Sciatic nerve (tissue), 2 donors: ENCODE measurements around the gene MTUS2. TPM values are rescaled to one million over a fixed set of nuclear protein-coding genes. Genes with fewer than 3 reads are reported as not detected.

Experiments
- ATAC-seq: fragments of 200-7000 bp; cut with Tn5 transposase; one replicate; pipeline ENCODE4 v1.9.1; 2020; ENCODE audit warnings: mild to moderate bottlenecking, moderate library complexity
- DNase-seq: peaks from one replicate; pipeline ENCODE4 v3.0.0-alpha.2; 2020; ENCODE audit warnings: low spot score
- intact Hi-C: fragments of 100-400 bp; cut with DNase I; formaldehyde crosslinking; loops from one replicate; pipeline ENCODE4 v1.14.2; 2022
- total RNA-seq: library from RNA; stranded (reverse); fragmentation: NEBNext Ultra II Directional; extraction: Animal tissue kit (Norgen Biotek cat#: 25700); gene quantifications from one replicate; pipeline ENCODE4 v1.2.1, GENCODE V29; 2021
- donor health status: DM: no; HTN: no; CAD: no.
- donor health status: DM: no; HTN: no; CAD: no.

The MTUS2 gene
- total RNA-seq, 1 donor from 2014 or later: not detected

- DNase-seq (no peak), ATAC-seq (no peak)
- intact Hi-C loops: no loop called here
Observed at GRCh38 chr13:29266756-29267733, 446.9 kb downstream of the MTUS2 start.

- ATAC-seq: no peak
Observed at GRCh38 chr13:29270271-29270985, 450.3 kb downstream of the MTUS2 start.

GRCh38 chr13:29271606-29272005 is 451.5 kb downstream of the MTUS2 start:
- intact Hi-C loops: no loop called here
- ATAC-seq: no peak
- no peak for DNase-seq

More at GRCh38 chr13:29270271-29270985, 450.3 kb downstream of the MTUS2 start:
- no peak for DNase-seq
- intact Hi-C loops: no loop called here

GRCh38 chr13:29279356-29280254 is 459.5 kb downstream of the MTUS2 start:
- intact Hi-C loops: no loop called here
- DNase-seq: no peak
- no peak for ATAC-seq

GRCh38 chr13:29281932-29282495 is 461.9 kb downstream of the MTUS2 start:
- no peak for DNase-seq
- ATAC-seq: no peak
- intact Hi-C loops: no loop called here

- intact Hi-C loops: no loop called here
- DNase-seq (no peak), ATAC-seq (no peak)
Observed at GRCh38 chr13:29284726-29285125, 464.6 kb downstream of the MTUS2 start.

GRCh38 chr13:29287237-29287636 is 467.1 kb downstream of the MTUS2 start:
- DNase-seq (no peak), ATAC-seq (no peak)
- intact Hi-C loops: no loop called here

GRCh38 chr13:29292045-29292444 is 471.9 kb downstream of the MTUS2 start:
- intact Hi-C loops: no loop called here
- ATAC-seq: no peak
- no peak for DNase-seq

- DNase-seq (no peak), ATAC-seq (no peak)
- intact Hi-C loops: no loop called here
Observed at GRCh38 chr13:29294821-29295220, 474.7 kb downstream of the MTUS2 start.

GRCh38 chr13:29301027-29301426 is 480.9 kb downstream of the MTUS2 start:
- DNase-seq: no peak
- no peak for ATAC-seq
- intact Hi-C loops: no loop called here

GRCh38 chr13:29304148-29304547 is 484.0 kb downstream of the MTUS2 start:
- no peak for ATAC-seq
- no peak for DNase-seq
- intact Hi-C loops: no loop called here

- ATAC-seq: no peak
- intact Hi-C loops: no loop called here
Observed at GRCh38 chr13:29310806-29311205, 490.7 kb downstream of the MTUS2 start.

GRCh38 chr13:29315847-29316246 is 495.7 kb downstream of the MTUS2 start:
- DNase-seq (no peak), ATAC-seq (no peak)
- intact Hi-C loops: no loop called here

More at GRCh38 chr13:29310806-29311205, 490.7 kb downstream of the MTUS2 start:
- DNase-seq: no peak

- ATAC-seq (no peak), DNase-seq (no peak)
- intact Hi-C loops: no loop called here
Observed at GRCh38 chr13:29317828-29318227, 497.7 kb downstream of the MTUS2 start.

- DNase-seq: no peak
- ATAC-seq: no peak
- intact Hi-C loops: no loop called here
Observed at GRCh38 chr13:29318741-29319140, 498.6 kb downstream of the MTUS2 start.

GRCh38 chr13:29319451-29319850 is 499.3 kb downstream of the MTUS2 start:
- peak; percentile 36 for ATAC-seq

GRCh38 chr13:29323954-29324353 is 503.8 kb downstream of the MTUS2 start:
- DNase-seq (no peak), ATAC-seq (no peak)
- intact Hi-C loops: no loop called here

More at GRCh38 chr13:29319451-29319850, 499.3 kb downstream of the MTUS2 start:
- intact Hi-C loops: no loop called here
- no peak for DNase-seq

GRCh38 chr13:29324601-29325000 is 504.5 kb downstream of the MTUS2 start:
- ATAC-seq: no peak
- intact Hi-C loops: no loop called here

GRCh38 chr13:29328501-29328900 is 508.4 kb downstream of the MTUS2 start:
- no peak for DNase-seq
- ATAC-seq: no peak
- intact Hi-C loops: no loop called here

More at GRCh38 chr13:29324601-29325000, 504.5 kb downstream of the MTUS2 start:
- no peak for DNase-seq
